Panc1 (cell line): ENCODE measurements around the gene TGFB1I1. TPM values are rescaled to one million over a fixed set of nuclear protein-coding genes. Genes with fewer than 3 reads are reported as not detected.
A peak's percentile ranks its signal among the peaks of the same experiment; 100 is the strongest.

Experiments
- ATAC-seq: fragments of 200-7000 bp; cut with Tn5 transposase; 2 replicates; pipeline ENCODE4 v1.9.1; 2020; ENCODE audit warnings: mild to moderate bottlenecking, moderate library complexity
- BruUV-seq: library from RNA; stranded (reverse); fragments of 400-500 nt; replicated peaks from 2 replicates; lab custom pipeline; 2021; lab: Mats Ljungman, UMichigan
- CTCF ChIA-PET: fragments of 300-600 bp; sonication (Branson Sonifier 250); formaldehyde crosslinking; loops from one replicate; lab custom pipeline; 2022; ENCODE audit warnings: antibody characterized with exemption; lab: Charles Lee
- POLR2A ChIA-PET: fragments of 300-600 bp; sonication (Branson Sonifier 250); formaldehyde crosslinking; loops from one replicate; lab custom pipeline; 2022; ENCODE audit warnings: antibody characterized with exemption; lab: Charles Lee
- DNase-seq: peaks from one replicate; pipeline ENCODE4 v3.0.0-alpha.2; 2010; ENCODE audit warnings: low read depth, low spot score
- H3K27ac ChIP-seq: 2 replicates; pipeline ENCODE4 v1.5.1; 2011; ENCODE audit warnings: mild to moderate bottlenecking, low read length, inconsistent platforms
- H3K27me3 ChIP-seq: fragments of 200-500 bp; sonication (Bioruptor generic); 2 replicates; pipeline ENCODE4 v1.6.0; 2014; ENCODE audit warnings: low read length, inconsistent platforms; ENCODE audit not compliant: control insufficient read depth, insufficient read depth
- H3K36me3 ChIP-seq: fragments of 200-500 bp; sonication (Bioruptor generic); 2 replicates; pipeline ENCODE4 v1.5.1; 2014; ENCODE audit warnings: inconsistent platforms, mild to moderate bottlenecking, low read length, moderate library complexity; ENCODE audit not compliant: control insufficient read depth, insufficient read depth
- H3K4me1 ChIP-seq: 2 replicates; pipeline ENCODE4 v1.5.1; 2011; ENCODE audit warnings: inconsistent platforms, mild to moderate bottlenecking, low read length, moderate library complexity; ENCODE audit not compliant: control insufficient read depth, insufficient read depth
- H3K4me3 ChIP-seq, 2 experiments: 2 replicates each; pipeline ENCODE4 v1.5.1; 2011 to 2012; ENCODE audit warnings: low read depth in 2 of 2, low read length in 2 of 2, mild to moderate bottlenecking in 2 of 2, inconsistent platforms in 1 of 2, moderate library complexity in 1 of 2
- H3K9me3 ChIP-seq: fragments of 200-500 bp; sonication (Bioruptor generic); 2 replicates; pipeline ENCODE4 v1.5.1; 2014; ENCODE audit warnings: low read depth, mild to moderate bottlenecking, inconsistent platforms, low read length, moderate library complexity; ENCODE audit not compliant: control insufficient read depth, insufficient read depth
- POLR2AphosphoS5 ChIP-seq: IDR thresholded peaks from 2 replicates; pipeline ENCODE4 v1.6.1; 2012; ENCODE audit warnings: mild to moderate bottlenecking, low read depth, low read length, moderate library complexity
- SIN3A ChIP-seq: IDR thresholded peaks from 2 replicates; pipeline ENCODE4 v1.6.1; 2012; ENCODE audit warnings: low read depth, mild to moderate bottlenecking, low read length, moderate library complexity, borderline replicate concordance; ENCODE audit not compliant: insufficient read depth
- TCF7L2 ChIP-seq: IDR thresholded peaks from 2 replicates; pipeline ENCODE4 v1.6.1; 2011; ENCODE audit warnings: mild to moderate bottlenecking, low read depth, low read length, inconsistent platforms
- in situ Hi-C: cut with HindIII; loops from 2 replicates; pipeline ENCODE4 v1.10.0; 2016; ENCODE audit warnings: low sequenced_read_pairs, low pct_unique_long_range_greater_than_20kb
- intact Hi-C: fragments of 100-400 bp; cut with micrococcal nuclease; formaldehyde crosslinking; loops from one replicate; pipeline ENCODE4 v1.10.0; 2022; ENCODE audit not compliant: unreplicated experiment
- total RNA-seq: library from RNA; stranded (reverse); gene quantifications from one replicate; pipeline ENCODE4 v1.2.1, GENCODE V29; 2021; ENCODE audit not compliant: unreplicated experiment
- TF ChIP-seq, protein P1 (sequence below): fragments of 450-650 bp; IDR thresholded peaks from 2 replicates; pipeline ENCODE4 v1.5.1; 2017; ENCODE audit warnings: mild to moderate bottlenecking
- TF ChIP-seq, protein P2 (sequence below), 2 experiments: IDR thresholded peaks; 2 replicates each; pipeline ENCODE4 v1.6.1; 2011 to 2012; ENCODE audit warnings: low read depth in 2 of 2, control low read depth in 1 of 2, low read length in 1 of 2, mild to moderate bottlenecking in 1 of 2, moderate library complexity in 1 of 2; ENCODE audit not compliant: insufficient read depth in 1 of 2

The TGFB1I1 gene
- total RNA-seq, 1 experiment from 2014 or later = 32.5 TPM

DNA sequence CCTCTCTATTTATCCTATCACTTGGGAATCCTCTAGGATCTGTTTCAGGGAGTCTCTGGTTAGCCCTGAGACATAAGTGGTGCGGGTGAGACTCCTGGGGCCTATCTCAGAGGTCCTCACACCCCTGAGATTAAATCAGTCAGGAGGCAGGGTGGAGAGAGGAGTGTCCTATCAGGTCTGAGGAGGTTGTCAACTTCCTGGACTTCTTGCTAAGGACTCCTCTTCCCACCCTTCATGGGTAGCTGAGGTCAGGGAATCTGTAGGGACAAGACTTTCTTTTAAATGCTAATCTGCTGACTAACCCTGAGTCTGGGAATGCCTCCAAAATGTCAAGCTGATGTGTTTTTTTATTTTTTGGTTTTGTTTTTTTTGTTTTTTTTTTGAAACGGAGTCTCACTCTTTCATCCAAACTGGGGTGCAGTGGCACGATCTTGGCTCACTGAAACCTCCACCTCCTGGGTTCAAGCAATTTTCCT, 19.3 kb upstream of the TGFB1I1 start:
- no TSS peak for BruUV-seq
- CTCF ChIA-PET = interaction anchor here (0.6 to 0.7 kb wide), 3 partner anchors 9 to 450 kb away, joined by 5 to 7 read pairs (median 7); no protein-coding TSS in a partner anchor
- DNase-seq (no peak), ATAC-seq (peak; percentile 27)
- TF ChIP-seq TCF7L2 = no peak
- TF ChIP-seq POLR2AphosphoS5 = no peak
- TF ChIP-seq, protein P1, sequence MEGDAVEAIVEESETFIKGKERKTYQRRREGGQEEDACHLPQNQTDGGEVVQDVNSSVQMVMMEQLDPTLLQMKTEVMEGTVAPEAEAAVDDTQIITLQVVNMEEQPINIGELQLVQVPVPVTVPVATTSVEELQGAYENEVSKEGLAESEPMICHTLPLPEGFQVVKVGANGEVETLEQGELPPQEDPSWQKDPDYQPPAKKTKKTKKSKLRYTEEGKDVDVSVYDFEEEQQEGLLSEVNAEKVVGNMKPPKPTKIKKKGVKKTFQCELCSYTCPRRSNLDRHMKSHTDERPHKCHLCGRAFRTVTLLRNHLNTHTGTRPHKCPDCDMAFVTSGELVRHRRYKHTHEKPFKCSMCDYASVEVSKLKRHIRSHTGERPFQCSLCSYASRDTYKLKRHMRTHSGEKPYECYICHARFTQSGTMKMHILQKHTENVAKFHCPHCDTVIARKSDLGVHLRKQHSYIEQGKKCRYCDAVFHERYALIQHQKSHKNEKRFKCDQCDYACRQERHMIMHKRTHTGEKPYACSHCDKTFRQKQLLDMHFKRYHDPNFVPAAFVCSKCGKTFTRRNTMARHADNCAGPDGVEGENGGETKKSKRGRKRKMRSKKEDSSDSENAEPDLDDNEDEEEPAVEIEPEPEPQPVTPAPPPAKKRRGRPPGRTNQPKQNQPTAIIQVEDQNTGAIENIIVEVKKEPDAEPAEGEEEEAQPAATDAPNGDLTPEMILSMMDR = no peak
- TF ChIP-seq, protein P2, sequence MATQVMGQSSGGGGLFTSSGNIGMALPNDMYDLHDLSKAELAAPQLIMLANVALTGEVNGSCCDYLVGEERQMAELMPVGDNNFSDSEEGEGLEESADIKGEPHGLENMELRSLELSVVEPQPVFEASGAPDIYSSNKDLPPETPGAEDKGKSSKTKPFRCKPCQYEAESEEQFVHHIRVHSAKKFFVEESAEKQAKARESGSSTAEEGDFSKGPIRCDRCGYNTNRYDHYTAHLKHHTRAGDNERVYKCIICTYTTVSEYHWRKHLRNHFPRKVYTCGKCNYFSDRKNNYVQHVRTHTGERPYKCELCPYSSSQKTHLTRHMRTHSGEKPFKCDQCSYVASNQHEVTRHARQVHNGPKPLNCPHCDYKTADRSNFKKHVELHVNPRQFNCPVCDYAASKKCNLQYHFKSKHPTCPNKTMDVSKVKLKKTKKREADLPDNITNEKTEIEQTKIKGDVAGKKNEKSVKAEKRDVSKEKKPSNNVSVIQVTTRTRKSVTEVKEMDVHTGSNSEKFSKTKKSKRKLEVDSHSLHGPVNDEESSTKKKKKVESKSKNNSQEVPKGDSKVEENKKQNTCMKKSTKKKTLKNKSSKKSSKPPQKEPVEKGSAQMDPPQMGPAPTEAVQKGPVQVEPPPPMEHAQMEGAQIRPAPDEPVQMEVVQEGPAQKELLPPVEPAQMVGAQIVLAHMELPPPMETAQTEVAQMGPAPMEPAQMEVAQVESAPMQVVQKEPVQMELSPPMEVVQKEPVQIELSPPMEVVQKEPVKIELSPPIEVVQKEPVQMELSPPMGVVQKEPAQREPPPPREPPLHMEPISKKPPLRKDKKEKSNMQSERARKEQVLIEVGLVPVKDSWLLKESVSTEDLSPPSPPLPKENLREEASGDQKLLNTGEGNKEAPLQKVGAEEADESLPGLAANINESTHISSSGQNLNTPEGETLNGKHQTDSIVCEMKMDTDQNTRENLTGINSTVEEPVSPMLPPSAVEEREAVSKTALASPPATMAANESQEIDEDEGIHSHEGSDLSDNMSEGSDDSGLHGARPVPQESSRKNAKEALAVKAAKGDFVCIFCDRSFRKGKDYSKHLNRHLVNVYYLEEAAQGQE (IDR thresholded peaks at IDR 0.05; ENCODE audit: insufficient read depth in 1 of 2, low read depth in 2 of 2, low read length in 1 of 2) = no peak
- TF ChIP-seq SIN3A = no peak
- POLR2A ChIA-PET = interaction anchor here (0.7 kb wide), 1 partner anchor 50 kb away, joined by 12 read pairs; no protein-coding TSS in a partner anchor
- H3K36me3 ChIP-seq = no peaks in the 10 kb centered on the region
- H3K4me1 ChIP-seq = peaks cover 51% of the 10 kb centered on the region
- H3K9me3 ChIP-seq = no peaks in the 10 kb centered on the region
- in situ Hi-C loops = no loop called here
- H3K27me3 ChIP-seq = no peaks in the 10 kb centered on the region
- no peak overlapping the region for H3K4me3 ChIP-seq
- intact Hi-C loops = no loop called here
- H3K27ac ChIP-seq = peak overlapping the region; percentile 63; the same call in 1 of the 2 replicates

DNA sequence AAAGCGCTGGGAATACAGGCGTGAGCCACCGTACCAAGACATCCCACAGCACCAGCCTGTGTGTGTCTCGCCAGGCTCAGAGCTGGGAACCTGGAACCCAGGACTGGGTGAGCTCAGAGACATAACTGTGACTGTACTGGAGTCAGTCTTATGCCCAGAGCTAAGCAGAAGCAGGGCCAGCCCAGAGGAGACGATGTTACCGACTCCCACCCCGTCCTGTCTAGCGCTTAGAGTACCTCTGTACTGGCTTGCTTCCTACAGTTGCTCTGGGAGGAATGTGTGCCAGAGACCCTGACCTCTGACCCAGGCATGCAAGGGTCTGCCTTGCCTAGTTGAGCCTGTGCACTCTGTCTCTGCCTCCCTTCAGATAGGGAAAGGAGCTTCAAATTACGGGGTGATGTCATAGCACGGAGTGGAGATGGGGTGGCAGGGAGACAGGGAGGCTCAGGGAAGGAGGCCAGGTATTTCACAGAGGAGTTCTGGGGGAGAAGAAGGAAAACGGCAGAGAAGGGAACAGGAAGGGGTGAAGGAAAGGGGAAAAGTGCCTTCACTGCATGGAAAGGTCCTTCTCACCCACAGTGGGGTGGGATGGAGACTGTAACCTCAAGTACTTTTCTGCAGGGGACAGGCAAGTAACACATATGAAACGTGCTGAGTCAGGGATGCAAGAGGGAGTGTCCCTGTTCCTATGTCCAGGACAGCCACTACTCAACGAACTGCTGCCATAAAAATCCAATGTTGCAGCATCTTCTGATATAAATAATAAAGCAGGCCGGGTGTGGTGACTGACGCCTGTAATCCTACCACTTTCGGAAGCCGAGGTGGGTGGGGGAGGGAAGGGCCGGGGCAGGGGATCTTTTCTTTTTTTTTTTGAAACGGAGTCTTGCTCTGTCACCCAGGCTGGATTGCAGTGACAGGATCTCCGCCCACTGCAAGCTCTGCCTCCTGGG, 18.4 kb upstream of the TGFB1I1 start:
- Histone ChIP-seq H3K4me3 (peak overlapping the region in 1 of 2 experiments; percentile 6; a peak in 1 of 4 replicates), H3K27ac (peak overlapping the region; percentile 63), H3K9me3 (no peaks in the 10 kb centered on the region), H3K36me3 (no peaks in the 10 kb centered on the region), H3K27me3 (no peaks in the 10 kb centered on the region), H3K4me1 (peaks cover 51% of the 10 kb centered on the region)
- peak; percentile 36 for ATAC-seq
- in situ Hi-C loops = no loop called here
- CTCF ChIA-PET = interaction anchor here (0.6 to 0.7 kb wide), 3 partner anchors 10 to 396 kb away, joined by 3 to 7 read pairs (median 5); no protein-coding TSS in a partner anchor
- no TSS peak for BruUV-seq
- TF ChIP-seq, protein P2 (IDR thresholded peaks at IDR 0.05; ENCODE audit: insufficient read depth in 1 of 2, low read depth in 2 of 2, low read length in 1 of 2) = no peak
- TF ChIP-seq, protein P1 = no peak
- 0 out of 2 replicates have a peak, but pooled peaks have one; percentile 9 for TF ChIP-seq POLR2AphosphoS5
- intact Hi-C loops = no loop called here
- POLR2A ChIA-PET = interaction anchor here (0.6 kb wide), 2 partner anchors 70 to 404 kb away, joined by 3 read pairs; no protein-coding TSS in a partner anchor
- no peak for DNase-seq
